ENCODE results near the gene FOXG1.

FOXG1 gene

GRCh38 chr14:28776482-28777266 is 10.1 kb downstream of the FOXG1 start:
- DNase-seq (ENCODE audit: low spot score), result no peak

DNA sequence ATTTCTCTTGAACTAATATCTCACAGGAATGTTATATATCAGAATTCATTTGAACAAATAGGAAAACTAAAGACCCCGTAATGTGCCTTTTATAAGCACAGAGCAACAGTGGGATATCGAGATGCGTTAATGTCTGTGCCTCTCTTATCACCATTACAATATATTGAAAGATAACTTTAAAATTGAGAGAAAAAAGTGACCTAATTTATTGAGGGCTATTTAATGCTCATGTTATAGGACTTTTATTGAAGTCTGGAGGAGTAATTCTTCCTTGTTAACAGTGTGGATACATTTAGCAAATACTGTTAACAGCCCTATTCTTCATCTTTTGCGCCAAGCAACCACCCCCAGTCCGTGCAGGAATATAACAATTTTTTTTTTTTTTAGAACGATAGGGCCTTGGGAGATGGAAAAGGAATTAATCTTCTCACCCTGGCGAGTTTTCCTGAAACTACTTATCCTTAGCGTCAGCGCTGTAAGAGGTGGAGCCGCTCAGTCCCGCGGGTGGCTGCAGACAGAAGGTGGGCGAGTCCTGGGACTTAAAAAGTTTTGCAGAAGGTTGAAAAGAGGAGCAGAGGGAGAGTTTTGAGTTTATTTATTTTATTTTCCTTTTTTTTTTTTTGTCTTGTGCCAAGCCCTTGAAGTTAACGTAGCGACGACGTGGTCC is 11.0 kb downstream of the FOXG1 start:
- no peak for DNase-seq (ENCODE audit: low spot score)

GRCh38 chr14:28778138-28779117 is 11.8 kb downstream of the FOXG1 start:
- DNase-seq (ENCODE audit: low spot score), result no peak

DNA sequence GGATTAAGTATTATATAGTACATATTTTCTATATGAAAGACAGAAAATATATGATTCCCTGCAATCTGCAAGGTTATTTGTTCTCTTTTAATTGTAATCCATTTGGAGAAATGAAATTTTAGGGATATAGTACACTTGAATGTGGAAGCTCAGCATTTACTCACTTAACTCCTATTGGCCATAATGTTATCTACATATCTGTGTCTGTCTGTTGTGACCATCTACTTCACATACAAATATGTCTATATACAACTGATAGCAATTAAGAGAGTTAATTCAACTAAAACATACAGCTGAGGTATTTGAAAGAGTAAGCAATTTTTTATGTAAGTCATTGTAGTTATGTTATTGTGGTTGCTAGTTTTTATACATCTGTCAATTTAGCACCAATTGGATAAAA is 12.9 kb downstream of the FOXG1 start:
- no peak for DNase-seq (ENCODE audit: low spot score)

DNA sequence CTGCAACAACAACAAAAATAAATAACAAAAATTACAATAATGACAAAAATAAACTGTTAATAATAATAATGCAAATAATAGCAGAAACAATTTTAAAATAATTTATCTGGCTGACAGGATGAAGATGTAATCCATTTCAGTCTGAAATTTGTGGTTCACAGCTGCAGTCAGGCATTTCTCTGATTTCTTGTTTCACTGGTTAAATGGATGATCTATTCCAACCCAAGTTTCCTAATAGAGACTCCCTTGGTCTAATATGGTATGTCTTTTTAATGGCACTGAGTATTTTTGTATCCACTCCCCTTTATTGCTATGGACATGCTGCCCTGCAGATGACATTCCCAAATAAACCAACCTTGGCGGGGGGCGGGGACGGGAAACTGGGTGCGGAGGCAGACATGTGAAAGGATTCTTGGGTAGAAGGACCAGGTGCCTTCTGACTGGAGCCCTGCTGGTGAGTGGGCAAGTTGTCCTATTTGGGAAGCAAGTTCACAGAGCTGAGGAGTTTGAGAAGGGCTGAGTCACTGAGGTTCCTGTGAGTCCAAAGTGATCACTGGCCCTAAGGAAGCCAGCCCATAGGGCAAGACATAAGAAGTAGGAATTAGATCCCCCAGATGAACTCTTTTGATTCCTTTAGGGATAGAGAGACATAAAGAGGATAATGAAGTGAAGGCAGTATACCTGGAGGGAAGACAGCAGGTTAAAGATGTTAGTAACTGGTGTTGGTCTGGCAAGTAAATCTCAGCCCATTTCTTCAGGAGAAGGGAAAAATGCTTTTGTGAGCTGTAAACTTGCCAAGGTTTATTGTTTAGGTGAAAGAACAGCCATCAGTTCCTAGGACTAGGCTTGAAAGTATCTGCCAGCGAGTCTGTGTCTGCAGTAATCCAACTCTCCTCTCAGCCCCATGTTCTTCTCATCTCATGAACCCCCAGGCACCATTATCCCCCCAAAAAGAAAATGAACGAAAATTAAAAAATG is 14.5 kb downstream of the FOXG1 start:
- DNase-seq (ENCODE audit: low spot score), result no peak

DNA sequence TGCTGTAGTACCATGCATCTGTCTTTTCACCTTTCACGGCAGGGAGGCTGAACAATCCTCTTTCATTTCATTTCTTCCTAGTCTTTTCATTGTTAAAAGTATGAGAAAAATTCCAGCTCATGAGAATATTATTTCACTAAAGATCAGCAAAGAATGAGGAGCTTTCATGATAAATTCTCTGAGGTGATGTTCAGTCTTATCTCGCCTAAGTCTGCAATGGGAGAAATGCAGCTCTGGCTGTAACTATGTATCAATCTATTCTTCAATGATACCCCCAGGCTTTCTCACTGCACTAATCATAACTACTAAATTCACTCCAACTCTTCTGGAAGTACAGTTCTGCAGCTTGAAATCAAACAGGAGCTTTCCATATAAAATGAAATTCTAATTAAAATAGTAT is 15.7 kb downstream of the FOXG1 start:
- DNase-seq (ENCODE audit: low spot score), result no peak

DNA sequence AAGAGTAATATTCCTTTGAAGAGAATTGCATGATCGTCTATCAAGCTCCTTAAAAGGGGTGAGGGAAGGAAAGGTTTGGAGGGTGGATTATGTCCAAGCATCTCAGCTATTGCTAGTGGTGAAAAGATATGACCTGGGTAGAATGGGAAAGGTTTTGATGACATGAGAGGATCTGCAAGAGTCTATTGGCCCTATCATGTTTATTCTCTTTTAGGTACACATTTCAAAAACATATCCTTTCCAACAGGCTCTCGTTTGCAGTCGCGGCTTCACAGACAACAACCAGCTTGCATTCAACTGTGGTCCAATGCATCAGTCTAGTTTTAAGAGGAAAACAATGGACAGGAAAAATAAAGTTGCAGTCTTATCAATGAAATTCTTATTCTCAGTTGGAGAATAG is 17.1 kb downstream of the FOXG1 start:
- DNase-seq (ENCODE audit: low spot score), result no peak

DNA sequence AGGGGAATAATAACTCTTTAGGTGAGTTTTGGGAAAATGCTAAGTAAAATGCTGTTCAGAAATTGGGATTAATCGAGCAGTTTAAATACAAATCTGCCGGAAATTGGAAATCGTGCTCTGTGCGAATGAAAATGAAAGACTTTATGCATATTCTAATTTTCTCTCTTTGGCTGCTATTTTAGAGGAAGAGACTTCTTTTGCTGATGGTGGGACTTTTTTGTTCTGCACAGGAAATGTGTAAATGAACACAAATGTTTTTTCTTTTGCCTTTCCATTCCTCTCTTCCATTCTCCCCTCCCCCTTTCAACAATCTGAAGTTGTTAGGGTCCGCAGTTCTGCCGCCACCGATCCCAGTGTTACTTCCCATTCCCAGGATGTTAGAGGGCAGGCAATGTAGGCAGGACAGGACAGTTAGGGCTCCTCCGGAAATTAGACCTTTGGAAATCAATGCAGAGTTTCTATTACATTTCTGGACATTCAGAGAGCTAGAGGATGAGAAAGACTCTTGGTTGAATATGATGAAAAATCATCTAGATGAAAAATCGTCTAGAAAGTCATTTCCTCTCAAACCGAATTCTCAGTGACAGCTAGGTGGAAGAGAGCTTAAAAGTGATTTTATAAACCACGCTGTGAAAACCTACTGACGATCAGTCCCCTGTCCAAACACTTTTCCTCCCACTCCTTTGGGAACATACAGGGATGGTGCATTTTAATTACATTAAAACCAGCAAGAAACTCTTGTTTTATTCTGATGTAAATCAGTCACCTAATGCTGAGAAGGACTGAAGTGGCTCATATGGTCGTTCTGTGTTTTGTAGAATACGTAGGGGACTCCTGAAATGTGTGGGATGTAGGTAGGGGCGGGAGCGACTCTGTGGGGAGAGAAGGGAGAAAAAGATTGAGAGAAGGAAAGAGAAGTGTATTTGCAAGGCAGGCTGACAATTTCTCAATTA is 17.8 kb downstream of the FOXG1 start:
- DNase-seq (ENCODE audit: low spot score), result no peak

GRCh38 chr14:28785096-28785952 is 18.7 kb downstream of the FOXG1 start:
- DNase-seq (ENCODE audit: low spot score), result no peak

- no peak for DNase-seq (ENCODE audit: low spot score)
These were observed 40.9 kb downstream of the FOXG1 start for GRCh38 chr14:28807518-28807917.

DNA sequence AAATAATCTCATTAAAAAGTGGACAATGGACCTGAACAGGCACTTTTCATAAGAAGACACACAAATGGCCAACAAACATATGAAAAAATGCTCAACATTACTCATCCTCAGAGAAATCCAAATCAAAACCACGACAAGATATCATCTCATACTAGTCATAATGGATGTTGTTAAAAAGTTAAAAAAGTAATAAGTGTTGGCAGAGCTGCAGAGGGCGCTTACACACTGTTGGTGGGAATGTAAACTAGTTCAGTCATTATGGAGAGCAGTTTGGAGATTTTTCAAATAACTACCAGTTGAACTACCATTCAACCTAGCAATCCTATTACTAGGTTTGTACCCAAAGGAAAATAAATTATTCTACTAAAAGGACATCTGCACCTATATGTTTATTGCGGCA is 47.2 kb downstream of the FOXG1 start:
- no peak for DNase-seq (ENCODE audit: low spot score)
